Measurements from ENCODE around the gene MUL1.

The MUL1 gene

GRCh38 chr1:20485527-20486456, 22.2 kb downstream of the MUL1 start, which contains the start of gene CAMK2N1:
Gene CAMK2N1, minus strand, starts transcription at chr1:20486210. Its CDS starts 831 bp downstream, at chr1:20485379.
- DNase-seq (ENCODE audit: low read depth), result peak; percentile 17

- DNase-seq (ENCODE audit: low read depth), result no peak
These were observed 23.2 kb downstream of the MUL1 start for GRCh38 chr1:20484519-20485462.

GRCh38 chr1:20483833-20484518, 24.0 kb downstream of the MUL1 start:
- DNase-seq (ENCODE audit: low read depth), result no peak

GRCh38 chr1:20483098-20483832, 24.7 kb downstream of the MUL1 start:
- no peak for DNase-seq (ENCODE audit: low read depth)

- no peak for DNase-seq (ENCODE audit: low read depth)
These were observed 26.1 kb downstream of the MUL1 start for GRCh38 chr1:20481643-20482498.

- DNase-seq (ENCODE audit: low read depth), result no peak
These were observed 26.9 kb downstream of the MUL1 start for GRCh38 chr1:20480951-20481617.

- no peak for DNase-seq (ENCODE audit: low read depth)
These were observed 27.6 kb downstream of the MUL1 start for GRCh38 chr1:20480243-20480944.

GRCh38 chr1:20479840-20480239, 28.1 kb downstream of the MUL1 start:
- no peak for DNase-seq (ENCODE audit: low read depth)

GRCh38 chr1:20478057-20478635, 29.8 kb downstream of the MUL1 start:
- no peak for DNase-seq (ENCODE audit: low read depth)

GRCh38 chr1:20477348-20478056, 30.4 kb downstream of the MUL1 start:
- no peak for DNase-seq (ENCODE audit: low read depth)

GRCh38 chr1:20476265-20477038, 31.5 kb downstream of the MUL1 start:
- DNase-seq (ENCODE audit: low read depth), result no peak

- no peak for DNase-seq (ENCODE audit: low read depth)
These were observed 33.0 kb downstream of the MUL1 start for GRCh38 chr1:20474996-20475395.

- no peak for DNase-seq (ENCODE audit: low read depth)
These were observed 33.5 kb downstream of the MUL1 start for GRCh38 chr1:20474333-20474975.

- DNase-seq (ENCODE audit: low read depth), result no peak
These were observed 34.1 kb downstream of the MUL1 start for GRCh38 chr1:20473894-20474293.

- no peak for DNase-seq (ENCODE audit: low read depth)
These were observed 34.9 kb downstream of the MUL1 start for GRCh38 chr1:20472860-20473711.

GRCh38 chr1:20472121-20472520, 35.8 kb downstream of the MUL1 start:
- DNase-seq (ENCODE audit: low read depth), result no peak

All from stimulated activated CD8-positive, alpha-beta memory T cell treated with anti-CD3 and anti-CD28 coated beads, Interleukin-12 subunit alpha, Interleukin-12 subunit beta, amount 100 ng/mL, for 1 hour (primary cell).